ENCODE data around the gene DAAM1.

Gene DAAM1

GRCh38 chr14:59213368-59214315, 25.2 kb downstream of the DAAM1 start:
- TF ChIP-seq CTCF (IDR thresholded peaks at IDR 0.05; ENCODE audit: insufficient read depth, low read depth, low read length, missing control alignments): no peak
- no peak overlapping the region for H3K4me3 ChIP-seq (ENCODE audit: low read depth, low read length)
- DNase-seq (ENCODE audit: low read depth): no peak

GRCh38 chr14:59214702-59215302, 26.3 kb downstream of the DAAM1 start:
- no peak overlapping the region for H3K4me3 ChIP-seq (ENCODE audit: low read depth, low read length)
- no peak for TF ChIP-seq CTCF (IDR thresholded peaks at IDR 0.05; ENCODE audit: insufficient read depth, low read depth, low read length, missing control alignments)
- DNase-seq (ENCODE audit: low read depth): peak; percentile 43

GRCh38 chr14:59215322-59215721, 26.9 kb downstream of the DAAM1 start:
- TF ChIP-seq CTCF (IDR thresholded peaks at IDR 0.05; ENCODE audit: insufficient read depth, low read depth, low read length, missing control alignments): no peak
- no peak overlapping the region for H3K4me3 ChIP-seq (ENCODE audit: low read depth, low read length)
- no peak for DNase-seq (ENCODE audit: low read depth)

GRCh38 chr14:59215757-59216156, 27.3 kb downstream of the DAAM1 start:
- DNase-seq (ENCODE audit: low read depth): no peak
- no peak overlapping the region for H3K4me3 ChIP-seq (ENCODE audit: low read depth, low read length)
- no peak for TF ChIP-seq CTCF (IDR thresholded peaks at IDR 0.05; ENCODE audit: insufficient read depth, low read depth, low read length, missing control alignments)

GRCh38 chr14:59217011-59217410, 28.5 kb downstream of the DAAM1 start:
- DNase-seq (ENCODE audit: low read depth): no peak
- H3K4me3 ChIP-seq (ENCODE audit: low read depth, low read length): no peak overlapping the region
- TF ChIP-seq CTCF (IDR thresholded peaks at IDR 0.05; ENCODE audit: insufficient read depth, low read depth, low read length, missing control alignments): no peak

- TF ChIP-seq CTCF (IDR thresholded peaks at IDR 0.05; ENCODE audit: insufficient read depth, low read depth, low read length, missing control alignments): no peak
- no peak overlapping the region for H3K4me3 ChIP-seq (ENCODE audit: low read depth, low read length)
- no peak for DNase-seq (ENCODE audit: low read depth)
These were observed 33.1 kb downstream of the DAAM1 start for GRCh38 chr14:59221568-59221967.

Measured in GM12865 (cell line).